Pulmonary artery endothelial cell (primary cell): Measurements from ENCODE around the gene DSP. TPM values are rescaled to one million over a fixed set of nuclear protein-coding genes. Genes with fewer than 3 reads are reported as not detected.
A peak's percentile ranks its signal among the peaks of the same experiment; 100 is the strongest.

Experiments
- DNase-seq: peaks from one replicate; pipeline ENCODE4 v3.0.0-alpha.2; 2011; ENCODE audit warnings: low read depth, low spot score
- total RNA-seq: library from RNA; depleted of rRNA; stranded (reverse); fragments of >200 nt; gene quantifications from 2 replicates; pipeline ENCODE4 v1.2.3, GENCODE V29; 2014

DSP gene
- total RNA-seq, 1 donor from 2014 or later = 0.07 TPM

GRCh38 chr6:7589949-7590917, 48.8 kb downstream of the DSP start, which contains the start of gene SNRNP48:
Gene SNRNP48 (plus strand): TSS chr6:7590198. CDS start chr6:7590258, 60 bp downstream.
- peak; percentile 71 for DNase-seq

GRCh38 chr6:7590918-7591302, 49.4 kb downstream of the DSP start:
- no peak for DNase-seq

- no peak for DNase-seq
These were observed 50.3 kb downstream of the DSP start for GRCh38 chr6:7591770-7592169.

- no peak for DNase-seq
These were observed 51.8 kb downstream of the DSP start for GRCh38 chr6:7593229-7593628.

GRCh38 chr6:7594579-7595125, 53.2 kb downstream of the DSP start:
- DNase-seq = no peak

GRCh38 chr6:7604003-7604402, 62.5 kb downstream of the DSP start:
- no peak for DNase-seq

- no peak for DNase-seq
These were observed 63.0 kb downstream of the DSP start for GRCh38 chr6:7604506-7604905.

- peak; percentile 11 for DNase-seq
These were observed 74.3 kb downstream of the DSP start for GRCh38 chr6:7615611-7616383.

GRCh38 chr6:7617801-7618764, 76.6 kb downstream of the DSP start:
- peak; percentile 7 for DNase-seq

- no peak for DNase-seq
These were observed 80.3 kb downstream of the DSP start for GRCh38 chr6:7621761-7622160.

- no peak for DNase-seq
These were observed 83.6 kb downstream of the DSP start for GRCh38 chr6:7624796-7625710.

- no peak for DNase-seq
These were observed 87.0 kb downstream of the DSP start for GRCh38 chr6:7628479-7628878.

- no peak for DNase-seq
These were observed 87.4 kb downstream of the DSP start for GRCh38 chr6:7628909-7629308.

- no peak for DNase-seq
These were observed 87.8 kb downstream of the DSP start for GRCh38 chr6:7629321-7629720.

- DNase-seq = no peak
These were observed 89.3 kb downstream of the DSP start for GRCh38 chr6:7630792-7631191.

GRCh38 chr6:7631466-7631865, 90.0 kb downstream of the DSP start:
- DNase-seq = no peak

GRCh38 chr6:7632501-7633290, 91.2 kb downstream of the DSP start:
- DNase-seq = no peak

GRCh38 chr6:7633361-7633760, 91.9 kb downstream of the DSP start:
- DNase-seq = no peak

- DNase-seq = no peak
These were observed 94.7 kb downstream of the DSP start for GRCh38 chr6:7636151-7636550.
